Lower lobe of right lung (tissue), 2 donors: ENCODE measurements around the gene GAL3ST1. TPM values are rescaled to one million over a fixed set of nuclear protein-coding genes. Genes with fewer than 3 reads are reported as not detected.
"Not testable (repeated sequence)": the region's sequence is repeated elsewhere in the genome, so short reads cannot be mapped to it uniquely, and the experiment has no call there.

Experiments used
- ATAC-seq, 2 donors: fragments of 200-7000 bp; cut with Tn5 transposase; one replicate each; pipeline ENCODE4 v1.9.1; 2020 to 2022; ENCODE audit warnings: mild to moderate bottlenecking in 2 of 2, moderate library complexity in 2 of 2
- DNase-seq: peaks from one replicate; pipeline ENCODE4 v3.0.0-alpha.2; 2020
- H3K27ac ChIP-seq: fragments of 200-600 bp; one replicate; pipeline ENCODE4 v1.8.0; 2022
- H3K27me3 ChIP-seq: fragments of 200-600 bp; one replicate; pipeline ENCODE4 v1.8.0; 2022; ENCODE audit warnings: low read depth
- H3K36me3 ChIP-seq: fragments of 200-600 bp; one replicate; pipeline ENCODE4 v1.8.0; 2022; ENCODE audit warnings: mild to moderate bottlenecking
- H3K4me1 ChIP-seq: fragments of 200-600 bp; one replicate; pipeline ENCODE4 v1.8.0; 2022
- H3K4me3 ChIP-seq: fragments of 200-600 bp; one replicate; pipeline ENCODE4 v1.8.0; 2022; ENCODE audit warnings: mild to moderate bottlenecking
- H3K9me3 ChIP-seq: fragments of 200-600 bp; one replicate; pipeline ENCODE4 v1.8.0; 2022
- intact Hi-C: fragments of 100-400 bp; cut with DNase I; formaldehyde crosslinking; loops from one replicate; pipeline ENCODE4 v1.11.0; 2022
- total RNA-seq: library from RNA; stranded (reverse); fragmentation: NEBNext Ultra II Directional; extraction: Animal tissue kit (Norgen Biotek cat#: 25700); gene quantifications from one replicate; pipeline ENCODE4 v1.2.1, GENCODE V29; 2021
- TF ChIP-seq, protein P1 (sequence below): fragments of 200-600 bp; IDR thresholded peaks from one replicate; pipeline ENCODE4 v1.8.0; 2022; ENCODE audit warnings: antibody characterized with exemption, mild to moderate bottlenecking
- donor health status: DM: no; HTN: yes; CAD: no; lungs with severe emphysema.

Gene GAL3ST1
- total RNA-seq, 1 donor from 2014 or later = 1.7 TPM

DNA sequence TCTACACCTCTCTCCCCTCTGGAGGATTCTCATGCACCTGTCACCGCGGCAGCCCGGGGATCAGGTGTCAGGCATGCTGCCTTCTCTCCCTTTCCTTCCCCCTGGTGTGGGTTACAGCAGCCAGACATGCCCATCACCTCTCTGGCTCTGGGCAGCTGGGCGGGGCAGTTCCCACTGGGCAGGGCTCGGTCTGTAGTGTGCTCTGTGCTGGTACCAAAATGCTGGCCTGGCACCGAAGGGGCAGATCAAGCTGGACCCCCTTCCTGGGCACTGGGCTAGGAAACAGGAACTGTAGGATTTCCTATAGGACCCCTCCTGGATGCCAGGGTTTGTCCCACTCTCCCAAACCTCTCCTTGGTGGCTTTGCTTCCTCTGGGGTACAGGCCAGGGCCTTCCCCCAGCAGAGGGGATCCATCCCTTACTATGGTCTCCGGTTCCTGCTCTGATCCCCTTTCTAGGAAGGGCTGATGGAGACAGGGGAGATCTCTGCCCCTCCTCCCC, 821 bp downstream of the GAL3ST1 start:
- peaks cover 5% of the 10 kb centered on the region for H3K4me1 ChIP-seq
- ATAC-seq = peak; percentile 24 to 59
- H3K4me3 ChIP-seq = peak overlapping the region; percentile 45
- H3K27ac ChIP-seq = no peak overlapping the region
- H3K27me3 ChIP-seq = no peaks in the 10 kb centered on the region
- H3K9me3 ChIP-seq = no peaks in the 10 kb centered on the region
- DNase-seq = no peak
- TF ChIP-seq, protein P1, sequence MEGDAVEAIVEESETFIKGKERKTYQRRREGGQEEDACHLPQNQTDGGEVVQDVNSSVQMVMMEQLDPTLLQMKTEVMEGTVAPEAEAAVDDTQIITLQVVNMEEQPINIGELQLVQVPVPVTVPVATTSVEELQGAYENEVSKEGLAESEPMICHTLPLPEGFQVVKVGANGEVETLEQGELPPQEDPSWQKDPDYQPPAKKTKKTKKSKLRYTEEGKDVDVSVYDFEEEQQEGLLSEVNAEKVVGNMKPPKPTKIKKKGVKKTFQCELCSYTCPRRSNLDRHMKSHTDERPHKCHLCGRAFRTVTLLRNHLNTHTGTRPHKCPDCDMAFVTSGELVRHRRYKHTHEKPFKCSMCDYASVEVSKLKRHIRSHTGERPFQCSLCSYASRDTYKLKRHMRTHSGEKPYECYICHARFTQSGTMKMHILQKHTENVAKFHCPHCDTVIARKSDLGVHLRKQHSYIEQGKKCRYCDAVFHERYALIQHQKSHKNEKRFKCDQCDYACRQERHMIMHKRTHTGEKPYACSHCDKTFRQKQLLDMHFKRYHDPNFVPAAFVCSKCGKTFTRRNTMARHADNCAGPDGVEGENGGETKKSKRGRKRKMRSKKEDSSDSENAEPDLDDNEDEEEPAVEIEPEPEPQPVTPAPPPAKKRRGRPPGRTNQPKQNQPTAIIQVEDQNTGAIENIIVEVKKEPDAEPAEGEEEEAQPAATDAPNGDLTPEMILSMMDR = no peak
- peaks cover 35% of the 10 kb centered on the region for H3K36me3 ChIP-seq
- intact Hi-C loops = no loop called here

DNA sequence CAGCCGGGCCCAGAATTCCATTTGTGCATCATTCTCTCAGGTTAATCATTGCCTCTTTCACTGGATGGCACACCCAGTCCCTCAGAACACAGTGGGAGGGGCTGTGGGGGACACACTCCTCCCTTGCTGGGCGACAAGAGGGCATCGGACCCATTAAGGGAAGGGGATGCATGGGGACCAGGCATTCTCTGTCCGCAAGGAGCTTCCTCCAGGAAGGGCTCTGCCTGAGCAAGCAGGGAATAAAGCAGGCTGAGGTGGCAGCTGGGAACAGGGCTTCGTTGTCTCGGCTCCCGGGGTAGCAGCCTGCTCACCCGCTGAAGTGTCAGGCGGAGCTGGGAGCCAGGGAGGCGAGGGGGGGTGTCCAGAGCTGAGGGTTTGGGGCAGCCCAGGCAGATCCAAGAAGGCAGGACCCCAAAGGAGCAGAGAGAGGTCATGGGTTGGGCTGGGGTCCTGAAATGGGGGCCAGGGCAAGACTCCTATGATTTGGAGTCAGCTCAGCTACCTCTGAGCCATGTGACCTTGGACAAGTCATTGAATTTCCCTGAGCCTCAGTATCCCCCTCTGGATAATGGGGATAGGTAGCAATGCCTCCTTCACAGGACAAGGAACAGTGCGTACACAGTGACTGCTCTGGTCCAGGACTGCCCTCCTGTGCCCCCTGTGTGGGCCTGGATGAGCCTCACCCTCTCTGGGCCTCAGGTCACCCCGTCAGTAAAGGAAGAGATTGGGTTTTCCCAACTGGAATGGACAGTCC, 1.4 kb downstream of the GAL3ST1 start:
- Histone ChIP-seq H3K27ac (no peak overlapping the region), H3K36me3 (peaks cover 29% of the 10 kb centered on the region), H3K4me3 (no peak overlapping the region), H3K27me3 (no peaks in the 10 kb centered on the region), H3K4me1 (peaks cover 5% of the 10 kb centered on the region), H3K9me3 (no peaks in the 10 kb centered on the region)
- TF ChIP-seq, protein P1 = no peak
- ATAC-seq (peak in 1 of 2 donors; percentile 48), DNase-seq (no peak)
- intact Hi-C loops = no loop called here

DNA sequence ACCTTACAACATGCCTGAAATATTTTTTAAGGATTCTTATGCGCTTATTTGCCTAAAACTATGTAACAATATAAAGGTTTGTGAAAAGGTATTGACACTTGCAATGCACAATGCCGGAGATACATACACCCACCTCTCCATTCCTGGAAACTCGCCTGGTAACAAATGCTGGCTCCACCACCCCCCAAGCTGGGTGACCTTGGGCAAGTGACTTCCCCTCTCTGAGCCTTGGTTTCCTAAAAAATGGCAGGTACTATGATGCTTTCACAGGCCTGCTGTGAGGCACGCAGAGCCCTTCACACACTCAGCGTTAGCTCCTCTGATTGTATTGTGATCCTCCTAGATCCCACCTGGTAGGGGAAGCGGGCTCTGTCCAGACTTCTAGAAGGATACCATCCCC, 2.3 kb downstream of the GAL3ST1 start:
- Histone ChIP-seq H3K27me3 (no peaks in the 10 kb centered on the region), H3K36me3 (peaks cover 21% of the 10 kb centered on the region), H3K27ac (no peak overlapping the region), H3K4me3 (no peak overlapping the region), H3K4me1 (peaks cover 5% of the 10 kb centered on the region), H3K9me3 (no peaks in the 10 kb centered on the region)
- DNase-seq (no peak), ATAC-seq (no peak)
- TF ChIP-seq, protein P1 = no peak
- intact Hi-C loops = no loop called here

DNA sequence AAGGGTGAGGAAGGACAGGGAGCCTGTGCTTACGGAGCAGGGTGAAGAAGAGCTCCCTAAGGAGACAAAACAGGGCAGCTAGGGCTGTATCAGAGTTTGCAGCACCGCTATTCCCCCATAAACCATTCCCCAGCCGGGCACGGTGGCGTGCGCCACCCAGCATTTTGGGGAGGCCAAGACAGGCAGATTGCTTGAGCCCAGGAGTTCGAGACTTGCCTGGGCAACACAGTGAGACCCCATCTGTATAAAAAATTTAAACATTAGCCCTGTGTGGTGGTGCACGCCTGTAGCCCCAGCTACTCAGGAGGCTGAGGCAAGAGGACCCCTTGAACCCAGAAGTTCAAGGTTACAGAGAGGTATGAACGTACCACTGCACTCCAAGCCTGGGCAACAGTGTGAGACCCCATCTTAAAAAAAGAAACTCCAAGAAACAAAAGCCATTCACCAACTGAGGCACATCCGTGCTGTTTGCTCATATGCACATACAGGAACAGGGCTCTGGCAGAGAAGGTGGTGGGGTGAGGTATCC, 4.7 kb downstream of the GAL3ST1 start:
- H3K36me3 ChIP-seq = no peaks in the 10 kb centered on the region
- H3K4me3 ChIP-seq = no peak overlapping the region
- DNase-seq (no peak), ATAC-seq (no peak)
- intact Hi-C loops = no loop called here
- TF ChIP-seq, protein P1 = no peak
- peaks cover 5% of the 10 kb centered on the region for H3K4me1 ChIP-seq
- H3K27ac ChIP-seq = no peak overlapping the region
- no peaks in the 10 kb centered on the region for H3K27me3 ChIP-seq
- no peaks in the 10 kb centered on the region for H3K9me3 ChIP-seq

DNA sequence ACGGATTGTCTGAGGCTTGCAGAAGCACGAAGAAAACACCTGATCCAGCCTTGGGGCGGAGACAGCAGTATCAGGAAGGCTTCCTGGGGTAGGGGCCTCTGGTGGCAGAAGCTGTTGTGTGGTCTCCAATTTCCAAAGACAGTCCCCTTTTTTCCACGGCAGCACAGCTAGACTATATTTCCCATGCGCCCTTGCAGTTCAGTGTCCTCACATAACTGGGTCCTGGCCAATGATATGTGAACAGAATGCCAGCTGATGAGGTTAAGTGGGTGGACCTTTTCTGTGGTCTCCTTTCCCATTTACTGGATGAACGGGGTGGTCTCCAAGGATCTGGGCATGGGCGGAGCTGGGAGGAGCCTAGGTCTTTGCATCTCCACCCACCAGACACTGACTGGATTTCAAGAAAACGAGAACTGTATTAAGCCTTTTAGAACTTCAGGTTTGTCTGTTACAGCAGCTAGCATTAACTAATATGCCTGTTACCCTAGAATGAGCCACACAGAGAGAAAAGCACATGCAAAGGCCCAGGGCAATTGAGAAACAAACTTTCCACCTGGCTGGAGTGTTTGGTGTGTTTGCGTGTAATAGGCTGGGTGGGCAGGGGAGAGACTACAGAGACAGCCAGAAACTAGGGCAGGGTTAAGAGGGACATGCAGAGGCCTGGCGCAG, 6.2 kb downstream of the GAL3ST1 start:
- Histone ChIP-seq H3K9me3 (no peaks in the 10 kb centered on the region), H3K4me3 (no peak overlapping the region), H3K4me1 (no peaks in the 10 kb centered on the region), H3K27ac (no peak overlapping the region), H3K27me3 (no peaks in the 10 kb centered on the region), H3K36me3 (no peaks in the 10 kb centered on the region)
- DNase-seq = no peak
- intact Hi-C loops = no loop called here
- TF ChIP-seq, protein P1 = no peak
- ATAC-seq = no peak

DNA sequence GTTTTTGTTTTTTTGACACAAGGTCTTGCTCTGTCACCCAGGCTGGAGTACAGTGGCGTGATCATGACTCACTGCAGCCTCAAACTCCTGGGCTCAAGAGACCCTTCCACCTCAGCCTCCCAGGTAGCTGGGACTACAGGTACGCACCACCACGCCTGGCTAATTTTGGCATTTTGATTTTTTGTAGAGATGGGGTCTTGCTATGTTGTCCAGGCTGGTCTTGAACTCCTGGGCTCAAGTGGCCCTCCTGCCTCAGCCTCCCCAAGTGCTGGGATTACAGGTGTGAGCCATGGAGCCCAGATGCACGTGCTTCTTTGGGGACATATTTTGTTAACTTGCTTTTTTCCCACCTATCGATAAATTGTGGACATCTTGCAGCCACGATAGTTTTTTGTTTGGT, 7.2 kb downstream of the GAL3ST1 start:
- not testable (repeated sequence) for ATAC-seq

More for the DNA sequence above, 7.2 kb downstream of the GAL3ST1 start:
- H3K9me3 ChIP-seq, H3K27ac ChIP-seq, H3K4me1 ChIP-seq, H3K36me3 ChIP-seq, intact Hi-C loops, H3K27me3 ChIP-seq, DNase-seq, H3K4me3 ChIP-seq: not testable (repeated sequence)
